GM10847 (cell line): ENCODE data around the gene NEURL1B.

Experiments
- POLR2A ChIP-seq: IDR thresholded peaks from 2 replicates; pipeline ENCODE4 v1.6.1; 2011; ENCODE audit not compliant: insufficient read length; ENCODE audit errors: extremely low read depth

NEURL1B gene

GRCh38 chr5:172718527-172719114, 77.6 kb downstream of the NEURL1B start:
- TF ChIP-seq POLR2A, result no peak

DNA sequence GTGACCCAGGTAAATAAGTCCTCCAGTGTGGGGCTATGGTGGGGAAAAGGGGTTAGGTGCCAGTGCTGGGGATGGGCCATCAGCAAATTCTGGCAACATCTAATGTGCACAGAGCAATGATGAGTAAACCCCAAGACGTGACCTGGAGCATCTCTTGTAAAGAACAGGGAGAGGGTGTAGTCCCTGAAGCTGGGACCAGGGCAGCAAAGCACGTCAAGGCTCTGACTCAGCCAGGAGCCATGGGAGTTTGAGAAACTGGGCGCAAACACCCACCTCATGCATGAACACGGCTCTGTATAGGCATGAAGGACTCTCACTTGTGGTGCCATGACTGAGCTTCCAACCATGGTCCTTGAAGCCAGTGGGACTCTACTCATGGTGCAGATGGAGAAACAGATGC, 78.1 kb downstream of the NEURL1B start:
- TF ChIP-seq POLR2A, result no peak

DNA sequence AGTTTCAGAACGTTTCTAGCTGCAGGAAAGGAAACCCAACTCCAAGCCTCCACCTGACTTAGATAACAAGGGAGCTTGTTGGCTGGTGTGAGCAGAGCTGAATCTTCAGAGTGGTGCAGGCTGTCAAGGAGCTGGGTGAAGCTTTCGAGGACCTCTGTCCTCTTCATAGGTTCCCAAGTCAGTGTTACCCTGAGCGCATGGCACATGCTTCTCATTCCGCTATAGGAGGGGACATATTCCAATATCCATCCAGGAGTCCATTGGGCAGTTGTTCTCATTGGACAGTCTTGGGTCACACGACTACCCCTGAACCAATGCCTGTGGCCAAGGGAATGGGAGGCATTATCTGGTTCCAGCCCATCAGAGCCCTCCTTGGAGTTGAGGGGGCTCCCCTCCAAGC, 79.6 kb downstream of the NEURL1B start:
- no peak for TF ChIP-seq POLR2A

DNA sequence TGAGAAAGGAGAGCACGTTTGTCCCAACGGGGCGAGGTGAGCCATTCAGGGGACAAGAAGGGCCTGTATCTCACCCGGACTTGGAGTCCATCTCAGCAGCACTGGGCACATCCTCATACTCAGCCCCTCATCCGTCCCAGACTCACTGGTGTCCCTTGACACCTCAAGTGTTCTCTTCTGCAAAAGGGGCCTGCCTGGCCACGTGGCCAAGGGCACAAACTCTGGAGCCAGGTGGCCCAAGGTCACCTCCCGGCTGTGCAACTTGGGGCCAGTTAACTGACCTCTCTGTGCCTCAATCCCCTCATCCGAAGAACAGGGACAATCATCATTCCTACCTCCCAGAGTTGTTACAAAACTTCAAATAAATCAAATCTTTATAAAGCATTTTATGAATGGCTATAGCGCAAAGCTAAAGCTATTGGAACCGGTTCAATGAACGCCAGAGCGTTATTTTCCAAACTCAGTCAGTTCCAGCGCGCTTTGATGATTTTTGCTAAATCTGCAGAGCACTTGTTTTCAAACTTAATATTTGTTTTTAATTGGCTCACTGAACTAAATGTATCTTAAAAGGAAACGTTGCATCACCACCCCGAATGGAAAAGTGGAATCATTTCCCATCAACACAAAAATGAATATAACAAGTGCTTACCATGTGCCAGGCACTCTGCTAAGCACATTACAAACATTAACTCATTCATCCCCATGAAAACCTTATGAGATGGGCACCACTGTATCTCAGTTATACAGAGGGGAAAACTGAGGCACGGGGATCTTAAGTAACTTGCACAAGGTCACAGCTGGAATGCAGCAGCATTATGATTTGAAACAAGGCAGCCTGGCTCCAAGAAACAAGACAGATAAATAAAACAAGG, 80.6 kb downstream of the NEURL1B start:
- no peak for TF ChIP-seq POLR2A

DNA sequence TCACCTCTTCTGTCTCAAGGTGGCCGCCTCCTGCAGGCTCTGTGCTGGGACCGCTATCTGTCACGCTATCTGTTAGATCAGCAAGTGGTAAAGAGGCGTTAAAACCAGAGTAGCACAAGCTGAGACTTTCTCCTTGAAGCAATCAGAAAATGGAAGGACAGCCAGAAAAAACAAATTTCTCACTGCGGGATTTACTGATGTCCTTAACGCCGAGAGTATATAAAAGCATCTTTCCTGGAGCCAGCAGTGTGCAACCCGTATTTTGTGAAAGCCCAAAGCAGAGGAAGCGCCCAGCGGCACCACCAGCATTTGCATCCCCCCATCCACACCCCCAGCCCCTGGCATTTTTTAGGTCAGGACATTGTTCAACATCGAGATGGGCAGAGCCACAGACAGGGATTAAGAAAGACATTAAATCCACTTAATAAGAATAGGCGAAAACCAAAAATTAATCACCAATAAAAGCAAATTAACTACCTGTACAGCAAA, 81.3 kb downstream of the NEURL1B start:
- TF ChIP-seq POLR2A, result no peak

- TF ChIP-seq POLR2A, result no peak
Measured at GRCh38 chr5:172723508-172723907, 82.4 kb downstream of the NEURL1B start.

- TF ChIP-seq POLR2A, result no peak
Measured at GRCh38 chr5:172724242-172725183, 83.5 kb downstream of the NEURL1B start.

DNA sequence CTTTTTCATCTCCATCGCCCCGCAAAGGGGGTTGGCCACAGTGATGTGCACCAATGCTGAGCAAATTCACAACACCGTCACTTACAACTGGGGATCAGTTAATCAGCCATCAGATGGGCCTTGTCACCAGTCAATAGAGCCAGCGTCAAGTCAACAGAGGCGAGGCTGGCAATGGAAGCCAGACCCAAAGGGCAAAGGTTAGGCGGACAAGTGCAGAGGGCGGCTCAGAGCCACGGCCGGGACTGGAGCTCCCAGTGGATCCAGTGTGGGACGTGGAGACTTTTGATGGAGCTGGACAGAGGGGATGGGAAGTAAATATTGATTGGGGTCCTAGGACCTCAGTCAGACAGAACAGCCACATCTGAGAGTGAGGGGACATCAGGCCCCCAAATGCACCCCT, 84.2 kb downstream of the NEURL1B start:
- TF ChIP-seq POLR2A, result no peak

DNA sequence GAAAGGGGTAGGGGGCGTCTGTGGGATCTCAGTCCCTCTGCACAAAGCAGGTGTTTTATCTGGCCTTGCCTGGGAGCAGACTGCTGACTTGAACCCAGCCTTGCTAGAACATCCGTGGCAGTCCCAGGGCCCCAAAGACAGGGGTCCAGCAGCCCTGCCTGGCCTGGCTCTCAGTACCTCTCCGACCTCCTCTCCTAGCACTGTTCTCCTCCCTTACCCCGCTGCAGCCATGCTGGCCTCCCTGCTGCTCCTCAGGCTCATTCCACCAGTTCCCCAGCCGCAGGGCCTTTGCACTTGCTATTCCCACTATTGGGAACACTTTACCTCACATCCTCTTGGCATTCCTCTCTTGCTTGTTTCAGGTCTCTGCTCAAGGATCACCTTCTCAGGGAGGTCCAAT, 84.7 kb downstream of the NEURL1B start:
- TF ChIP-seq POLR2A, result no peak

- TF ChIP-seq POLR2A, result no peak
Measured at GRCh38 chr5:172726966-172727365, 85.9 kb downstream of the NEURL1B start.

DNA sequence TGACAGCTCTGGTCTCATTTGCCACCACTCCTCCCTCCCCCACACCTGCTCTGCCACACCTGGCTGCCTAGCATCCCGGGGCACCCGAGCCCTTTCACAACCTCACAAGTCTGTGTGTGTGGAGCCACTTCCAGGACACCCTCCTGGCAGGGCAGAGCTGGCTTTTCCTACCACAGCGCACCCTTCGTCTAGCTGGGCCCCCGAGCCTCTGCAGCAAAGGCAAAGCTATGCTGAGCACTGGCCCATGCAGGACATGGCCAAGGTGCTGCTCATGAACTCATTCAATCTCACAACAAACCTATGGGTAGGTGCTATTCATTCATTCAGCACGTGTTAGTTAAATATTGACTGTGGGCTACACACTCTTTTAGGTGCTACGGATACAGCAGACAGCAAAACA, 86.5 kb downstream of the NEURL1B start:
- TF ChIP-seq POLR2A, result no peak

- no peak for TF ChIP-seq POLR2A
Measured at GRCh38 chr5:172728481-172729241, 87.6 kb downstream of the NEURL1B start.

- TF ChIP-seq POLR2A, result no peak
Measured at GRCh38 chr5:172729588-172729987, 88.5 kb downstream of the NEURL1B start.

DNA sequence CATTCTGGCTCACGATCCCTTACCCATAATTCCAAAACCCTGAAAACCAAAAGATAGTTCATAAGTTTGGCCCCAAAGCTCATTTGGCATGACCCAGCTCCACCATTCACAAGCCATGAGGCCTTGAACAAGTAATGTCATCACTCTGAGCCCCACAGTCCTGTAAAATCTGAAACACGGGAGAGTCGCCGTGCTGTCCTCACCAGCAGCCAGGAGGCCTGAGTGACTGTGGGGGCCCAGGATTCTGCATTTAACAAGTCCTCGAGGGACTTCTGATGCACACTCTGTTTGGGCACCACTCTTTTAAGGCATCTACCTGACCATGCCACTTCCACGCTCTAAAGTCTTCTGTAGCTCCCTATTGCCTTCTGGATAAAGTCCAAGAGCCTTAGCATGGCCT, 89.2 kb downstream of the NEURL1B start:
- TF ChIP-seq POLR2A, result no peak

GRCh38 chr5:172730981-172731679, 90.1 kb downstream of the NEURL1B start:
- TF ChIP-seq POLR2A, result no peak

DNA sequence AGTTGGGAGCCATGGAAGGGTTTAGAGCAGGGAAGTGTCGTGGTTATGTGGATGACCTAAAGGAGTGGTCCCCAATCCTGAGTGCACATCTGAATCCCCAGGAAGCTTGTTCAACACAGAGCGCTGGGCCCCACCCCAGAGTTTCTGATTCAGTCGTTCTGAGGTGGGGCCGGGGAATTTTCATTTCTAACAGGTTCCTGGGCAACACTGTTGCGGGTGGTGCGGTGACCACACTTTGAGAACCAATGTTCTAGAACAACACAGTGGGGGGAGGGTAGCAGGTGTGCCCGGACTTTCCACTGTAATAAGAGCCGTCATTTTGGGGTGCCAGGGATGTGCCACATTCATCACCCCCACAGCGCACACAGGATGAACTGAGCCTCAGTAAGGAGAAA, 90.6 kb downstream of the NEURL1B start:
- no peak for TF ChIP-seq POLR2A
